SU-DHL-6 (cell line): ENCODE results near the gene FSTL4.

Experiments used
- CTCF ChIP-seq: fragments of 200-600 bp; sonication (generic); IDR thresholded peaks from one replicate; pipeline ENCODE4 v1.5.1; 2017; ENCODE audit warnings: antibody characterized with exemption, mild to moderate bottlenecking, low read length, moderate library complexity; ENCODE audit not compliant: insufficient read depth, poor library complexity, severe bottlenecking
- EZH2phosphoT487 ChIP-seq: fragments of 200-600 bp; sonication (generic), shearing (Covaris generic); conservative IDR thresholded peaks from 2 replicates; pipeline ENCODE4 v1.6.1; 2018; ENCODE audit warnings: mild to moderate bottlenecking, antibody characterized with exemption, low read length, moderate library complexity, mixed read lengths

- TF ChIP-seq CTCF (no peak), EZH2phosphoT487 (no peak)
Measured at GRCh38 chr5:133163839-133164238, 448.5 kb downstream of the FSTL4 start.
